Measurements from ENCODE around the gene NECAB2.

Gene NECAB2

GRCh38 chr16:83961591-83961990 is 6.5 kb upstream of the NECAB2 start:
- H3K9me3 Mint-ChIP-seq, result no peaks in the 10 kb centered on the region
- DNase-seq (ENCODE audit: low spot score), result no peak
- no peak overlapping the region for H3K4me3 Mint-ChIP-seq
- H3K36me3 Mint-ChIP-seq (ENCODE audit: low read depth), result no peaks in the 10 kb centered on the region
- H3K27me3 Mint-ChIP-seq (ENCODE audit: low read depth), result no peaks in the 10 kb centered on the region
- H3K4me1 Mint-ChIP-seq (ENCODE audit: low read depth), result no peaks in the 10 kb centered on the region
- no peak overlapping the region for H3K27ac Mint-ChIP-seq

DNA sequence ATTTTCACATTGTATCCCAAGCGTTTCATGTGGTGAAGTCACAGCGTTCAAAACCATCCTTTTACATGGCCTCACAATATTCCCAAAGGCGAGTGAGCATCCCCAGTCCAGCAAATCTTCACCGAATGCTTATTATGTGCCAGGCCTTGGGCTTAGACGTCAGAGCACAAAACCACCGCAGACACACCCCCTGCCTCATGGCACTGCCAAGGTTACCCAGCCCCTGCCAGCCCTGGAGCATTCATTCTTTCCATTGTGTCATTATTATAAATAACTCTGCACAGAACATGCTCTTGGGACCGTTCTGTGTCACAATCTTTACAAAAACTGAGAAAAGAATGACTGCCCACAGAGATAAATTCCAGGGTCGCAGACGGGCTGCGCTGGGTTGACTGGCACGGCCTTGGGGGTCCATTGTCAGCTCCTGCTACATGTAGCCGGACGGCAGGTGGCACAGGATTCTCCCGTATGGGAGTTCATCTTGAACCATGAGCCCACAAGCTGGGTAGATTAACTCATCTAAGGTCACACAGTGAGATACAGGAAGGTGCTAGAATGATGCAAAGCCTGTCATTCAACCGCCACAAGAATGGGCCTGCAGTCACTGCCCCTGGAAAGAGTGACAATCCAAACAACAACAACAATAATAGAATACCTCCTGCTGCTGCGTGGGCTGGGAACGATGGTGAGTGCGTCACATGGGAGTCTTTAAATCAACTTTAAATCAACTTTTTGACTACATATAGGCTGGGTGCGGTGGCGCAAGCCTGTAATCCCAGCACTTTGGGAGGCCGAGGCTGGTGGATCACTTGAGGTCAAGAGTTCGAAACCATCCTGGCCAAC is 4.5 kb upstream of the NECAB2 start:
- H3K27me3 Mint-ChIP-seq (ENCODE audit: low read depth), result peaks cover 6% of the 10 kb centered on the region
- no peaks in the 10 kb centered on the region for H3K9me3 Mint-ChIP-seq
- H3K4me1 Mint-ChIP-seq (ENCODE audit: low read depth), result peaks cover 3% of the 10 kb centered on the region
- no peak overlapping the region for H3K4me3 Mint-ChIP-seq
- no peak overlapping the region for H3K27ac Mint-ChIP-seq
- DNase-seq (ENCODE audit: low spot score), result no peak
- no peaks in the 10 kb centered on the region for H3K36me3 Mint-ChIP-seq (ENCODE audit: low read depth)

- peaks cover 13% of the 10 kb centered on the region for H3K27me3 Mint-ChIP-seq (ENCODE audit: low read depth)
- H3K9me3 Mint-ChIP-seq, result no peaks in the 10 kb centered on the region
- H3K4me1 Mint-ChIP-seq (ENCODE audit: low read depth), result peaks cover 3% of the 10 kb centered on the region
- H3K4me3 Mint-ChIP-seq, result no peak overlapping the region
- no peaks in the 10 kb centered on the region for H3K36me3 Mint-ChIP-seq (ENCODE audit: low read depth)
- DNase-seq (ENCODE audit: low spot score), result no peak
- no peak overlapping the region for H3K27ac Mint-ChIP-seq
Observed at GRCh38 chr16:83964684-83965443, 3.2 kb upstream of the NECAB2 start.

DNA sequence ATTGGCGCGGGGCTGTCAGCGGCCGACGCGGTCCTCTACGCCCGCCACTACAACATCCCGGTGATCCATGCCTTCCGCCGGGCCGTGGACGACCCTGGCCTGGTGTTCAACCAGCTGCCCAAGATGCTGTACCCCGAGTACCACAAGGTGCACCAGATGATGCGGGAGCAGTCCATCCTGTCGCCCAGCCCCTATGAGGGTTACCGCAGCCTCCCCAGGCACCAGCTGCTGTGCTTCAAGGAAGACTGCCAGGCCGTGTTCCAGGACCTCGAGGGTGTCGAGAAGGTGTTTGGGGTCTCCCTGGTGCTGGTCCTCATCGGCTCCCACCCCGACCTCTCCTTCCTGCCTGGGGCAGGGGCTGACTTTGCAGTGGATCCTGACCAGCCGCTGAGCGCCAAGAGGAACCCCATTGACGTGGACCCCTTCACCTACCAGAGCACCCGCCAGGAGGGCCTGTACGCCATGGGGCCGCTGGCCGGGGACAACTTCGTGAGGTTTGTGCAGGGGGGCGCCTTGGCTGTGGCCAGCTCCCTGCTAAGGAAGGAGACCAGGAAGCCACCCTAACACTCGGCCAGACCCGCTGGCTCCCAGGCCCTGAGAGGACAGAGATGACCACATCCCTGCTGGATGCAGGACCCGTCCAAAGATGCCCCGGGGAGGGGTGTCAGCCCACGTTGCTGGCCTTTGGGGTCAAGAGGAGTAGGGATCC is 2.4 kb upstream of the NECAB2 start:
- H3K4me3 Mint-ChIP-seq, result no peak overlapping the region
- H3K27me3 Mint-ChIP-seq (ENCODE audit: low read depth), result peaks cover 16% of the 10 kb centered on the region
- no peak overlapping the region for H3K27ac Mint-ChIP-seq
- H3K9me3 Mint-ChIP-seq, result no peaks in the 10 kb centered on the region
- H3K36me3 Mint-ChIP-seq (ENCODE audit: low read depth), result no peaks in the 10 kb centered on the region
- DNase-seq (ENCODE audit: low spot score), result no peak
- peaks cover 3% of the 10 kb centered on the region for H3K4me1 Mint-ChIP-seq (ENCODE audit: low read depth)

DNA sequence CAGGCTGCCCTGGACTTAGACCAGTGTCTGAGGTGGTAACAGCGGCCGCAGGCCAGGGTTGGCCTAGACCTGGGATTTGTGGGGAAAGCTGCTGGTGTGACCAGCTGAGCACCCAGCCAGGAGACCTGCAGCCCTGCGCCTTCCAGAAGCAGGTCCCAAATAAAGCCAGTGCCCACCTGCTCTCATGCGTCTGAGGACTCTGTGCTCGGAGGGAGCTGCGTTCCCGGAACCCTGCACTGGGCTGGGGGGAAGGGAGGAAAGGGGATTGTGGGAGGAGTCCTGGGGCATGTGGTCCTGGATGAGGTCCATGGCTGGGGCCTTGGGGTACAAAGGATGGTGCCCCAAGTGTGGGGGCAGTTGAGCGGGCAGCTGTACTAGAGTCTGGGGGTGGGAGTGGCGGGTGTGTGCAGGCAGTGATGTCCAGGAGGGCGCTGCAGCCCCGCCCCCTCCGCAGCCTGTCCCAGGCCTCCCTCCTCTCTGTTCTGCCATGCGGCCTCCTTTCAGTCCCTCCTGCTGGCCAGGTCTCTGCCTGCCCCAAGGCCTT is 1.8 kb upstream of the NECAB2 start:
- peaks cover 16% of the 10 kb centered on the region for H3K27me3 Mint-ChIP-seq (ENCODE audit: low read depth)
- H3K27ac Mint-ChIP-seq, result no peak overlapping the region
- H3K36me3 Mint-ChIP-seq (ENCODE audit: low read depth), result no peaks in the 10 kb centered on the region
- H3K9me3 Mint-ChIP-seq, result no peaks in the 10 kb centered on the region
- no peak overlapping the region for H3K4me3 Mint-ChIP-seq
- no peak for DNase-seq (ENCODE audit: low spot score)
- H3K4me1 Mint-ChIP-seq (ENCODE audit: low read depth), result peaks cover 3% of the 10 kb centered on the region

DNA sequence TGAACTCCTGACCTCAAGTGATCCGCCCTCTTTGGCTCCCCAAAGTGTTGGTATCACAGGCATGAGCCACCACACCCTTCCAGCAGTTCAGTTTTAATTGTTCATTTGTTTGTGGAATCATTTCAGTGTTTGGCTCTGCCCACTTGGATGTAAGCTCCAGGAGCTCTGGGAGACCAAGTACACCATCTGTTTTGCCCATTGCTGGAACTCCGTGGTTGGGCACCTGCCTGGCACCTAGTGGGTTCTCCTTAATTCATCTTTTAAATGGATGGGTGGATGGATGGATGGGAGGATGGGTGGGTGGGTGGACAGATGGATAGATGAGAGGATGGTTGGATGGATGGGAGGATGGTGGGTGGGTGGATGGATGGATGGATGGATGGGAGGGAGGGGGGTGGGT is 953 bp upstream of the NECAB2 start:
- no peak for DNase-seq (ENCODE audit: low spot score)
- Mint-ChIP-seq H3K27me3 (ENCODE audit: low read depth) (peaks cover 18% of the 10 kb centered on the region), H3K27ac (no peak overlapping the region), H3K4me3 (no peak overlapping the region), H3K9me3 (no peaks in the 10 kb centered on the region), H3K4me1 (ENCODE audit: low read depth) (peaks cover 3% of the 10 kb centered on the region), H3K36me3 (ENCODE audit: low read depth) (no peaks in the 10 kb centered on the region)

DNA sequence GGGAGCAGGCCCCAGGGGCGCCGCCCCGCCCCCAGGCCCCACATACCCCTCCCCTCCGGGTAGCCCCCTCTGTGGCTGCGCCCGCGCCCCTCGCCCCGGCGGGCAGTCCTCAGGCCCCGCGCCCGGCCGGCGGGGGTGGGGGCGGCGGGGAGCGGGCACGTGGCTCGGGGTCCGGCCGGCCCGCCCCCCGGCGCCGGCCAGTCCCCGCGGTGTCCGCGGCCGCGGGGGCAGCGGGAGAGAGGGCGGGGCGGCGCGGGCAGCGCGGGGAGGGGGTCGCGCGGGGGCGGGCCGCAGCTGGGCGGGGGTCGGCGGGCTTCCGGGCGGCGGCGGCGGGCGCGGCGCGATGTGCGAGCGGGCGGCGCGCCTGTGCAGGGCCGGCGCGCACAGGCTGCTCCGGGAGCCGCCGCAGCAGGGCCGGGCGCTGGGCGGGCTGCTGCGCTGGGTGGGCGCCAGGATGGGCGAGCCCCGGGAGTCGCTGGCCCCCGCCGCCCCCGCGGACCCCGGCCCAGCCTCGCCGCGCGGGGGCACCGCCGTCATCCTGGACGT is 335 bp downstream of the NECAB2 start:
- no peak overlapping the region for H3K4me3 Mint-ChIP-seq
- H3K27me3 Mint-ChIP-seq (ENCODE audit: low read depth), result peaks cover 18% of the 10 kb centered on the region

DNA sequence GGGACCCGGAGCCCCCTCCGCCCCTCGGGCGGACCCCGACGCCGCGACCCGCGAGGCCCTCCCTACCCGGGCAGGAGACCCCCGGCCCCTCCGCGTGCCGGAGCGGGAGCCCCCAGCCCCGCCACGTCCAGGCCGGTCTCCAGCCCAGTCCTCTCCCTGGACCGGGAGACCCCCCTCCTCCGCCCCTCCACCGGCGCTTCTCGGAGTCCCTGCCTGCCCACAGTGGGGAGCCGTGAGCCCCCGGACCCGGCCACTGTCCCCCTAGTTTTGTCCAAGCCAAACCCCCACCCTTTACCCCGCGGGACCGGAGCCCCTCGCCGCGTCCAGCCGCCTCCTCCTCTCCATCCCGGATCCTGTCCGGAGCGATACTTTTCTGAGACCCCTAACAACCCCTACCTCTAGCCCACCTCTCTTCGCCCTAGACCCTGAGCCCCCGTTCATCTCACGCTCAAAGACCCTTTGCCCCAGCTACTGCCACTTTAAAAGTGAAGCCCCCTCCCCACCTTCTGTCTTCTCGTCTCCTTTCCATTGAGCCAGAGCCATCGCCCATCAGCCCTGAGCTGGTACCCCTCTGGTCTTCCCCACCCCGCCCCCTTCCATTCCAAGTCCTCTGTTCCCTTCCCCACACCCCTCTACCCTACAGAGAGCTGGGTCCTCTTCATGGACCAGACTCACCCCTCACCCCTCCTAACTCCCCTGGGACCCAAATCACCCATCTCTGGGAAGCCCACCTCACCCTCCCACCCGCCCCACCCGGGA is 1.0 kb downstream of the NECAB2 start:
- peaks cover 18% of the 10 kb centered on the region for H3K27me3 Mint-ChIP-seq (ENCODE audit: low read depth)
- no peaks in the 10 kb centered on the region for H3K9me3 Mint-ChIP-seq
- H3K36me3 Mint-ChIP-seq (ENCODE audit: low read depth), result no peaks in the 10 kb centered on the region
- no peak for DNase-seq (ENCODE audit: low spot score)
- no peak overlapping the region for H3K27ac Mint-ChIP-seq
- peaks cover 3% of the 10 kb centered on the region for H3K4me1 Mint-ChIP-seq (ENCODE audit: low read depth)
- H3K4me3 Mint-ChIP-seq, result no peak overlapping the region

More for the DNA sequence above, 335 bp downstream of the NECAB2 start:
- H3K27ac Mint-ChIP-seq, result no peak overlapping the region
- H3K4me1 Mint-ChIP-seq (ENCODE audit: low read depth), result peaks cover 3% of the 10 kb centered on the region
- DNase-seq (ENCODE audit: low spot score), result no peak
- no peaks in the 10 kb centered on the region for H3K36me3 Mint-ChIP-seq (ENCODE audit: low read depth)
- no peaks in the 10 kb centered on the region for H3K9me3 Mint-ChIP-seq

DNA sequence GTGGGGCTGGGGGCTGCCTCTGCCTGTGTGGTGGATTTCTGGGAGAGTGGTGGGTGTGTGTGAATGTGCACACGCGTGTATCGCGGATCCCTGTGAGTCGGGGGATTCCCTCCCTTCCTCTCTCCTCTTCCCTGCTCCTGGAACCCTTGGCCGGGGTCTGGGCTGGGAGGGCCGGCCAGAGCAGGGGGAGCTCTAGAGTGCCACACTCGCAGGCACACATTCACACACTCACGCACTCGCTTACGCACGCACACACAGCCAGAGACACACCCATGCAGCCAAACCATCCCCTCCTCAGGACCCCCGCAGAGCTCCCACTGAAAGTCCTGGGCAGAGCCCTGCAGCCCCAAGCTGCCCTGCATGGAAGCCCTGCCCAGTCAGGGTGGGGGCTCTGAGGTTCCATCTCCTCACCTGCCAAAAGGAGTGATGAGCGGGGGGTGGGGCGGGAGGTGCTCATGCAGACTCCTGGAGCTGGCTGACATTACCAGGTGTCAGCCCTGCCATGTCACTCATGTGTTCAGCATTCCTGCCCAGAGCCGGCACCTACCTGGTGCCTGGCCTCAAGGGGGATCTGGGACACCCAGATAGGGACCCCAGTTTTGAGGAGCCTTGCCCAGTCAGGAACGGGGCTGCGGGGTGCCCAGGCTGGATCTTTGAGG is 1.9 kb downstream of the NECAB2 start:
- H3K4me3 Mint-ChIP-seq, result no peak overlapping the region
- H3K4me1 Mint-ChIP-seq (ENCODE audit: low read depth), result peaks cover 3% of the 10 kb centered on the region
- peaks cover 18% of the 10 kb centered on the region for H3K27me3 Mint-ChIP-seq (ENCODE audit: low read depth)
- no peak for DNase-seq (ENCODE audit: low spot score)
- H3K36me3 Mint-ChIP-seq (ENCODE audit: low read depth), result no peaks in the 10 kb centered on the region
- H3K27ac Mint-ChIP-seq, result no peak overlapping the region
- no peaks in the 10 kb centered on the region for H3K9me3 Mint-ChIP-seq

DNA sequence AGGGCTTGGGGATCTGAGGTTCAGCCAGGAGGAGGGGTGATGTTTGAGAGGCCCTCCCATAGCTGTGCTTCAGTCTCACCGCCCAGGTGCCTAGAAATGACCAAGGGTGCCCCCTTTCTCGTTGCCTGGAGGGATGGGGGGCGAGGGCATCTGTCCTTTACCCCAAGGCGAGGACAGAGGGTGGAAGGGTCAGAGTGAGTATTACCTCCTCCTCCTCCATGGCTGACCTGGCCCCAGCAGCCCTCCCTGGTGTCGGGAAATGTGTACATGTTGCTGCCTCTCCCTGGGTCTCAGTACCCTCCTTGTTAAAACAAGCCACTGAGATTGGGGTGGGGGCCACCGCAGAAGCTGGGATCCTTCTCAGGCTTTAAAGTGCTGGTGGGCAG is 2.4 kb downstream of the NECAB2 start:
- H3K4me3 Mint-ChIP-seq, result no peak overlapping the region
- H3K27me3 Mint-ChIP-seq (ENCODE audit: low read depth), result peaks cover 18% of the 10 kb centered on the region
- no peak for DNase-seq (ENCODE audit: low spot score)
- no peaks in the 10 kb centered on the region for H3K36me3 Mint-ChIP-seq (ENCODE audit: low read depth)
- H3K4me1 Mint-ChIP-seq (ENCODE audit: low read depth), result peaks cover 3% of the 10 kb centered on the region
- H3K27ac Mint-ChIP-seq, result no peak overlapping the region
- H3K9me3 Mint-ChIP-seq, result no peaks in the 10 kb centered on the region

GRCh38 chr16:83971165-83972130 is 3.4 kb downstream of the NECAB2 start:
- no peak for DNase-seq (ENCODE audit: low spot score)
- Mint-ChIP-seq H3K4me3 (no peak overlapping the region), H3K9me3 (no peaks in the 10 kb centered on the region), H3K27ac (no peak overlapping the region), H3K4me1 (ENCODE audit: low read depth) (peaks cover 3% of the 10 kb centered on the region), H3K27me3 (ENCODE audit: low read depth) (peaks cover 18% of the 10 kb centered on the region), H3K36me3 (ENCODE audit: low read depth) (no peaks in the 10 kb centered on the region)
